SKM-1 (cell line): Measurements from ENCODE around the gene XRRA1.
"Not testable (repeated sequence)": the region's sequence is repeated elsewhere in the genome, so short reads cannot be mapped to it uniquely, and the experiment has no call there.

Source experiments
- DNase-seq: peaks from one replicate; lab custom pipeline; 2025; ENCODE audit not compliant: unreplicated experiment; lab: John Stamatoyannopoulos, UW

Gene XRRA1

DNA sequence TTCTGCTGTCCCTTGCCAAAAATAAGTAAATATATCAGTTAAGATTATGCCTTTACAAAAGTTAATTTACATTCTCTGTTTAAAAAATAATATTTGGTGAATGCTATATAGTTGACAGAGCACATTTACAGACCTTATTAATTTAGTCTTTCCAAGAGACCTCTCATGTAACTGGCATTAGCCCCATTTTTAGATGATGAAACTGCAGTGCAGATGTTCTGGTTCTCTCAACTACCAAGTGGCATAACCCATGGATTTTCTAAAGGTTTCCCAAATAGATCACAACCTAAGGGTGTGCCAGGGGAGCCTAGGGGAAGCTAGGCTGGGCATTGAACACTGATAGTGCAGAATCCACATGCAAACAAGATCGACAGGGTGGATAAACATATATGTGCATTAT, 111.7 kb downstream of the XRRA1 start:
- no peak for DNase-seq

DNA sequence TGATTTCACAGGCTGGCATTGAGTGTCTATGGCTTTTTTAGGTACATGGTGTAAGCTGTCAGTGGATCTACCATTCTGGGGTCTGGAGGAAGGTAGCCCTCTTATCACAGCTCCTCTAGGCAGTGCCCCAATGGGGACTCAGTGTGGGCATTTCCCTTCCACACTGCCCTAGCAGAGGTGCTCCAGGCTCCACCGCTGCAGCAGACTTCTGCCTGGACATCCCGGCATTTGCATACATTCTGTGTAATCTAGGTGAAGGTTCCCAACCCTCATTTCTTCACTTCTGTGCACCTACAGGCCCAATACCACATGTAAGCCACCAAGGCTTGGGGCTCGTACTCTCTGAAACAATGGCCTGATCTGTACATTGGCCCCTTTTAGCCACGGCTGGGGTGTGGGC, 122.0 kb downstream of the XRRA1 start:
- no peak for DNase-seq

DNA sequence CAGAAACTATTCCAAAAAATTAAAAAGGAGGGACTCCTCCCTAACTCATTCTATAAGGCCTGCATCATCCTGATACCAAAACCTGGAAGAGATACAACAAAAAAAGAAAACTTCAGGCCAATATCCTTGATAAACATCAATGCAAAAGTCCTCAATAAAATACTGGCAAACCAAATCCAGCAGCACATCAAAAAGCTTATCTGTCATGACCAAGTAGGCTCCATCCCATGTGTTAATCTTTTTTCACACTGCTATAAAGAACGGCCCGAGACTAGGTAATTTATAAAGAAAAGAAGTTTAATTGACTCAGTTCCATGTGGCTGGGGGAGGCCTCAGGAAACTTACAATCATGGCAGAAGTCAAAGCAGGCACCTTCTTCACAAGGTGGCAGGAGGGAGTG, 123.3 kb downstream of the XRRA1 start:
- DNase-seq = not testable (repeated sequence)

DNA sequence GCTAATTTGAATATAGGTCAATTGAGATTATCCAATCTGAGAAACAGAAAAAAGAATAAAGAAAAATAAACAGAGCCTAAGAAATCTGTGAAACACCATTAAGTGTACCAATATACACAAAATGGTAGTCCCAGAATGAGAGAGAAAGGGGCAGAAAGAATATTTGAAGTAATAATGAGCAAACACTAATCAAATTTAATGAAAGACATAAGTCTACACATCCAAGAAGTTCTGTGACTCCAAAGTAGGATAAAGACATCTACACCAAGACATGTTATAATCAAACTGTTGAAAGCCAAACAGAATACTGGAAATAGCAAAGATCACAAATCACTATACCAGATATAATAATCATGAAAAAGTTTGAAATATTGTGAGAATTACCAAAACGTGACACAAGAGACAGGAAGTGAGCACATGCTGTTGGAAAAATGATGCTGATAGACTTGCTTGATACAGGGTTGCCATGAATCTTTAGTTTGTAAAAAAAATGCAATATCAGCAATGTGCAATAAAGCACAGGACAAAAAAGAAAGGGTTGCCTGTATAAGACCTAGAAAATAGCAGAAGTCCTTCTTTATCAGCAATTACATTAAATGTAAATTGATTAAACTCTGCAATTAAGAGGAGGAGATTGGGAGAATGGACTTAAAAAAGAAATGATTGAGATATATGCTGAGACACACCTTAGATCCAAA, 124.5 kb downstream of the XRRA1 start:
- DNase-seq = no peak

DNA sequence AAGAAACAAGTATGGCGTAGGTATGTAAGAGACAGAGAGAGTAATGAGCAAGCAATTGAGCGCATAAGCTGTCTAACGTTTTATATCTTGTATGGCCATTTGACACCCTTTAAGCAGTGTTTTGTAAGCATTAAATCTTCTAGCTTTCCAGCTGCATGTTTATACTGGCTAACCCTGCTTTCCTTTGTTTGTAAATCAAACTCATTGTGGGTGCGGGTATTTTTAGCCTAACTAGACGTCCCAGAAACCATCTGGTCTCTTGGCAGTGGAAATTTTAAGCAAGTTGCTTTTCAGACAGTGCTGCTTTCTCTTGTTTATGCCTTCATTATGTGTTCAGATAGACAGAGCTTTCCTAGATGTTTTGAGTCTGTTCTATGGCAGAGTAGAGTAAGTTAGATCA, 126.7 kb downstream of the XRRA1 start:
- no peak for DNase-seq

DNA sequence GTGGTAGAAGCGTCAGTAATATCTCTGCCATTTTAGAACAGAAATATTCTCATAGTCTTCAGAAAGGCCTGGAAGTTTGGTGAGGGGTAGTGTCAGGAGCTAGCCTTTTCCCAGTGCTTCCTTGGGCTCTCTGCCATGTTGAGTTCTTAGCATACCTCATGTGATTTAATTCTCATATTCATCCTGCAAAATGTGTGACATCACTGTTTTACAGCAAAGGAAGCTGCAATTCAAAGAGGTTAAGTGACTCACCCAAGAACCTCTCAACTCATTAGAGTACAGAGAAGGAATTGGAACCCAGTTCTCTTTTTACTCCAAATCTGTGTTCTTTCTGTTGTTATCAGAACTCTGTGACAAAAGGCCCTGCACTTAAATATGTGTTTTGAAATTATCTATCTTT, 128.1 kb downstream of the XRRA1 start:
- DNase-seq = no peak

DNA sequence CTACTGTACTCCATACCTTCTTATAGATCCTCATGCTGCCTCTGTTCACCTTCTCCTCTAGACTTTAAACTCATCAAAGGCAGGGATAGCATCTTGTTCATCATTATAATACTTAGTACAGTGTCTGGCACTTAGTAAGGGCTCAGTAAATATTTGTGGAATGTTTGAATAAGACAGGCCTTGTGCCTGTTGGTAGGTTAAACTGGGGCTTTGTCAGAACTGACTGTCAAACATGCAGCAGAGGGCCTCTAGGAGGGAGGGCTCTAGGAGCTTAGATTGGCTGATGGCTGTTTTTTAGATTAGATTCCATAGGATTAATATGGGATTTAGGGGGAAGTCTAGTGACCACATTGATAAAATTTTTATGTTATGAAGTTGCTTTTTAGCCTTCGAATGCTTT, 129.5 kb downstream of the XRRA1 start:
- no peak for DNase-seq

DNA sequence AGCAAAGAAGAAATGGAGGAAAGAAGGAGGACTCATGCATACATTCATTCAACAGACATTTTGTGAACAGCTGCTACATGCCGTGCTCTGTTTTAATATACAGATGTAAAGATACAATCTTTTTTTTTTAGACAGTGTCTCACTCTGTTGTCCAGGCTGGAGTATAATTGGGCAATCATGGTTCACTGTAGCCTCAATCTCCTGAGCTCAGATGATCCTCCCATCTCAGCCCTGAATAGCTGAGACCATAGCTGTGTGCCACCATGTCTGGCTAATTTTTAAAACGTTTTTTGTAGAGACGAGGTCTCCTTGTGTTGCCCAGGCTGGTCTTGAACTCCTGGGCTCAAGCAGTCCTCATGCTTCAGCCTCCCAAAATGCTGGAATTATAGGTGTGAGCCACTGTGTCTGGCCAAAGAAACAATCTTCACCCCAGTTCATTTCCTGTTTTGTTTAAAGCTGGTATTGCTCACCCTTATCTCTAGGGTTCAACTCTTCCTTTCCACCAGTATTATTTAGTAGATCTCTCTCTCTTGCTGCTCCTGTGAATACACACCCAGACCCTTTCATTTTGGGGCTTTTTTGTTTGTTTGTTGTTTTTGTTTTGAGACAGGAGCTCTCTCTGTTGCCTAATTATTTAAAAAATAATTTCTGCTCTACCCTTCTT, 130.5 kb downstream of the XRRA1 start:
- DNase-seq = no peak

DNA sequence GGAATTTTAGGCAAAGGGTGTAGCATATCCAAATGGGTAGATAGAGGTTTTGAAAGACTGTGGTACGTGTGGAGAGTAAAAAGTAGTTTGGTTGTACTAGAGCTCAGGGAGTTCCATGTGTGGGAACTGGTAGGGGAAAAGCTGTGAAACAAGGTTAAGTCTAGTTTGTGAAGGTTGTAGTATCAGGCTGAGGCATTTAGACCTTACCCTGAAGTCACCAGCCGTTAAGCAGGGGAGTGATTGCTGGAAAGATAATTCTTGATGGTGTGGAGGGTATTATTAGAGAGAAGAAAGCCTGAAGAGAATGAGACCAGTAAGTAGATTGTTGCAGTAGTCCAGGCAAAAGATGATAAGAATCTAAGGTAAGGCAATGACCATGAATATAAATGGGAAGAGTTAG, 132.2 kb downstream of the XRRA1 start:
- no peak for DNase-seq

DNA sequence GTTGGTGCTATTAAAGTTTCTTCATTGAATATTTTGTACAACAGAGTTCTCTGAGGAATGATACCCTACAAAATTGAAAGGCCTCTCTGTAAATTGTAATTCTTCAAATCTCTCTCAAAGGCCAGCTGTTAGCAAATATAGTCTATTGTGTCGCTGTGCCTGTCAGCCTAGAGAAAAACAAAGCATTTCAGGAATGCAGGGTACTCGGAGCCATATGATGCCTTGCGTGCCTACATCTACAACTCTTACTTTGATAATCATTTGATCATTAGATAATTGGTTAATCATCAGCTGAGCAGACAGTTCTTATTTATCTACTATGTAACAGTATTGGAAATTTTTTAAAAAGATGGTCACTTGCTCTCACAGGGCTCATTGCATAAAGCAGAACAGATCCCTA, 132.9 kb downstream of the XRRA1 start:
- DNase-seq = no peak

DNA sequence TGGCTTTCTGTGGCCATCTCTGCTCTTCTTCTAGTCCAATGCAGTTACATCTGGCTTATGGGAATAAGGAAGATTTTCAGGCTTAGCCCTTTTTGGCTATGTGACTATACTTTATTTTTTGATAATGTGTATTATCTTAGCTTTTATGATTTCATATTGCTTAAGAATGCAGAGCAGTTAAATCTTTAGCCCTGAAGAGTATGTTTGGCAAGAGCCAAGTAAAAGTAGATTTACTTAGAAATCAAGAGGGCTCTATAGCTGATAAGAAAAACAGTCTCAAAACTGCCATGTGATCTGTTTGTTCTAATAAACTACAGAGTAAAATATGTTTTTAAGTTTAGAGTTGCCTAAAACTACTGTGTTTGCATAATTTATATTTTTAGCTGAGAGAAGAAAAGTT, 139.1 kb downstream of the XRRA1 start:
- no peak for DNase-seq

DNA sequence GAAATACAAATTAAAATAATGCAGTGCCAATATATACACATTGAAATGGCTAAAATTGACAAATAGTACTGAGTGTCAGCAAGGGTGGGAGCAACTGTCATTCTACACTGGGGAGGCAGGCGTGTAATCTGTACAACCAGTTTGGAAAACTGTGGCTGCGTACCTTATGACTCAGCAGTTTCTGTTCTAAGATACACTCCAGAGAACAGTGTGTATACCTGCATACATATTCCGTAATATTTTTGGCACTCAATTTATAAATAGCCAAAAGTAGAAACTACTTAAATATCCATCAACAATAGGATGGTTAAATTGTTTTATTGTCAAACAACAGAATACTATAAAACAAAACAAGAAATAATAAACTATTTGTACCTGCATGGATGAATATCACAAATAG, 142.6 kb downstream of the XRRA1 start:
- no peak for DNase-seq

DNA sequence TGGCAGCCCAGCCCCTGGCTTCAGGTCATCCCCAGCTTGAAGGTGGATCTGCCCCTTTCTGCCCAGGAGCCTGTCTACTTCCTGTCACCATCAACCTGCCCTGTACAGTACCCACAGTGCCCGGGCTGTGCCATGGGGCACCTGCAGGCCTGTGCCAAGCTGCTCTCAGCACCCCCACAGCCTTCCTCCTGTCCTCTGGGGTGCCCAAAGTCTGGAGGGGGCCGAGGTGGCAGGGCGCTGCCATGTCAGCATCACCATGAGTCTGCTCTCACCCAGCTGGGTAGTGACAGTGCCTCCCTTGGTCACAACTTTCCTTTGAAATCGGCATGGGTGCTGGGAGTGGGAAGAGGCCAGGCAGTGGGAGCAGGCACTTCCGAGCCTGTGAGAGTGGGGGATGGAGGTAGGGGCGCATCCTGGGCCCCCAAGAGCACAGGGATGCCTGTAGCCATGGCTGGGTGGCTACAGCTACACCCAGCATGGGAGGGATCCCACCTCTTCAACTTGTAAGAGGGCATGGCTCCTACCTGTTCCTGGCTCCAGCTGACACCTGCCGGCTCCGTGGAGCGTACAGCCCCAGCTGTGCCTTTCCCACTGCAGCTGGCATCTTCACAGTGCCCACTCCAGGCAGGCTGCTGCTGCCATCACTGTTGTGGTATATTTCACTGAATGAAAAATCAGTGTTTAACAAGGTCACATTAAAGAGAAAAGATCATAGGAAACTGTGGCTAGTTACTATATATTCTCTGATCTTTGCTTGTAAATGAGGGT, 157.4 kb downstream of the XRRA1 start:
- DNase-seq = no peak
